ENCODE results near the gene LIPN. TPM values are rescaled to one million over a fixed set of nuclear protein-coding genes. Genes with fewer than 3 reads are reported as not detected.

LIPN gene
- total RNA-seq (2021): not detected in 2 replicates
- long read RNA-seq: 0 reads

GRCh38 chr10:88759366-88760101 is at the start of gene LIPN:
TSS of gene LIPN (plus strand) at chr10:88760020. CDS start at chr10:88761406, 1,386 bp downstream.
- Histone ChIP-seq H2BK12ac (ENCODE audit: insufficient read length, low read depth, low read length) (no peak within 1 kb of the TSS), H2BK5ac (ENCODE audit: insufficient read length, low read length) (no peak within 1 kb of the TSS), H3K23me2 (ENCODE audit: insufficient read length, low read depth, low read length, poor library complexity, severe bottlenecking) (no peaks in the 10 kb centered on the region), H3T11ph (ENCODE audit: low read length) (no peak within 1 kb of the TSS), H2BK120ac (ENCODE audit: low read depth, low read length, poor library complexity, severe bottlenecking) (no peak within 1 kb of the TSS), H3K27ac (ENCODE audit: insufficient read length, low read depth, low read length) (no peak within 1 kb of the TSS), H3K56ac (ENCODE audit: insufficient read length, low read depth, low read length) (no peak within 1 kb of the TSS), H2AFZ (ENCODE audit: low read length) (no peak within 1 kb of the TSS), H4K8ac (replicated peaks; ENCODE audit: insufficient read length, low read depth, low read length) (no peak within 1 kb of the TSS), H3K9me3 (ENCODE audit: control insufficient read depth, low read depth, low read length) (no peaks in the 10 kb centered on the region), H2BK20ac (ENCODE audit: low read depth, low read length, poor library complexity, severe bottlenecking) (no peak within 1 kb of the TSS), H3K79me1 (ENCODE audit: insufficient read depth, low read depth, low read length, poor library complexity, severe bottlenecking) (no peaks in the 10 kb centered on the region), H3K4me1 (ENCODE audit: insufficient read depth, low read length) (no peaks in the 10 kb centered on the region), H3K4me2 (ENCODE audit: insufficient read depth, insufficient read length, low read length) (no peak within 1 kb of the TSS), H3K27me3 (ENCODE audit: insufficient read depth, low read length) (no peaks in the 10 kb centered on the region), H4K20me1 (ENCODE audit: control insufficient read depth, insufficient read depth, insufficient read length) (no peaks in the 10 kb centered on the region), H4K5ac (ENCODE audit: insufficient read length, low read depth, low read length) (no peak within 1 kb of the TSS), H2BK15ac (ENCODE audit: low read depth, low read length) (no peak within 1 kb of the TSS), H3K23ac (ENCODE audit: insufficient read length, low read depth, low read length) (no peak within 1 kb of the TSS), H3K14ac (ENCODE audit: insufficient read depth, low read length) (no peak within 1 kb of the TSS), H3K79me2 (ENCODE audit: insufficient read depth, low read length) (no peaks in the 10 kb centered on the region), H2AK5ac (ENCODE audit: insufficient read length, low read length) (no peak within 1 kb of the TSS), H3K9ac (ENCODE audit: extremely low read depth, insufficient read length, low read length) (no peak within 1 kb of the TSS), H3K18ac (ENCODE audit: insufficient read length, low read depth, low read length) (no peak within 1 kb of the TSS), H4K91ac (ENCODE audit: insufficient read length, low read depth, low read length) (no peak within 1 kb of the TSS), H3K4ac (ENCODE audit: low read depth, low read length) (no peak within 1 kb of the TSS)
- H3K4me1 Mint-ChIP-seq: peaks cover 8% of the 10 kb centered on the region in 2 experiments
- no peaks in the 10 kb centered on the region for H3K36me3 Mint-ChIP-seq (ENCODE audit: insufficient read depth in 1 of 3, low read depth in 3 of 3)
- H3K9me3 Mint-ChIP-seq: no peaks in the 10 kb centered on the region
- no CpG with 5 or more reads among the region's 7 CpGs for WGBS (ENCODE audit: extremely low coverage, insufficient read length, low lambda C conversion rate)
- no peak within 1 kb of the TSS for H3K4me3 Mint-ChIP-seq
- DNase-seq: no peak
- TF ChIP-seq, protein P1, sequence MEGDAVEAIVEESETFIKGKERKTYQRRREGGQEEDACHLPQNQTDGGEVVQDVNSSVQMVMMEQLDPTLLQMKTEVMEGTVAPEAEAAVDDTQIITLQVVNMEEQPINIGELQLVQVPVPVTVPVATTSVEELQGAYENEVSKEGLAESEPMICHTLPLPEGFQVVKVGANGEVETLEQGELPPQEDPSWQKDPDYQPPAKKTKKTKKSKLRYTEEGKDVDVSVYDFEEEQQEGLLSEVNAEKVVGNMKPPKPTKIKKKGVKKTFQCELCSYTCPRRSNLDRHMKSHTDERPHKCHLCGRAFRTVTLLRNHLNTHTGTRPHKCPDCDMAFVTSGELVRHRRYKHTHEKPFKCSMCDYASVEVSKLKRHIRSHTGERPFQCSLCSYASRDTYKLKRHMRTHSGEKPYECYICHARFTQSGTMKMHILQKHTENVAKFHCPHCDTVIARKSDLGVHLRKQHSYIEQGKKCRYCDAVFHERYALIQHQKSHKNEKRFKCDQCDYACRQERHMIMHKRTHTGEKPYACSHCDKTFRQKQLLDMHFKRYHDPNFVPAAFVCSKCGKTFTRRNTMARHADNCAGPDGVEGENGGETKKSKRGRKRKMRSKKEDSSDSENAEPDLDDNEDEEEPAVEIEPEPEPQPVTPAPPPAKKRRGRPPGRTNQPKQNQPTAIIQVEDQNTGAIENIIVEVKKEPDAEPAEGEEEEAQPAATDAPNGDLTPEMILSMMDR (conservative IDR thresholded peaks at IDR 0.05): no peak
- H3K27ac Mint-ChIP-seq: no peak within 1 kb of the TSS
- H3K27me3 Mint-ChIP-seq (ENCODE audit: low read depth): no peaks in the 10 kb centered on the region
